ENCODE data around the gene WDR62. TPM values are rescaled to one million over a fixed set of nuclear protein-coding genes. Genes with fewer than 3 reads are reported as not detected.

Gene WDR62
- total RNA-seq, 1 experiment from 2014 or later = 32.9 TPM

DNA sequence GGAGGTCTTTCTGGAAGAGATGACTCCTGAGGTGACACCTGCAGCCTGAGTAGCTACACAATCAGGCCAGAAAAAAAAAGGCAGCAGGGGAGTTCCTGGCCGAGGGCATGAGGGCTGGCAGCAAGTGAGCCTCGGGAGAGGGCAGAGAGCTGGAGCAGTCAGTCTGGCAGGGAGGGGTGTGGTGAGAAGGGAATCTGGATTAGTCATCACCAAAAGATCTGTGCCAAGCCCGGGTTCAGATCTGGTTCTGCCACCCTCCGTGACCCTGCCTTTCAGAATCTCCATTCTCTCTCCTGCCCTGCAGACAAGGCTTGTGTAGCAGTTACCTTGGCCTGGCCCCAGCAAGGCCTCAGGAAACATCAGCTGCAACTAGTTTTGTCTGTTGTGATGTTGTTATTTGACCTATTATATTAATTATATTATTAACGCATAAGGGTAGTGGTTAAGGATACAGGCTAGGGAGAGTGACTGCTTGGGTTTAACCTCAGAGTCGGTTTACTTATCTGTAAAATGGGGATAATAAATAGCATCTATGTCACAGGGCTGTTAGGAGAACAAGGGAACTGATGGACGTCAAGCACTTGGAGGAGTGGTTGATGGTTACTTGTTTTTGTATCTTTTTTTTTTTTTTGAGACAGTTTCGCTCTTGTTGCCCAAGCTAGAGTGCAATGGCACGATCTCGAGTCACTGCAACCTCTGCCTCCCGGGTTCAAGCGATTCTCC lies 82.4 kb downstream of the WDR62 start:
- peaks cover 21% of the 10 kb centered on the region for H3K36me3 Mint-ChIP-seq (ENCODE audit: insufficient read depth, unreplicated experiment)
- H3K27ac Mint-ChIP-seq (ENCODE audit: unreplicated experiment) = peak overlapping the region; percentile 25
- H3K4me1 ChIP-seq = peaks cover 10% of the 10 kb centered on the region
- H3K9me3 ChIP-seq = no peaks in the 10 kb centered on the region; the same call in 1 of the 2 replicates
- BruUV-seq (replicated peaks) = no TSS peak
- 0 out of 2 replicates have a peak, but pooled peaks cover 1% of the 10 kb centered on the region for H3K36me3 ChIP-seq (ENCODE audit: control insufficient read depth, insufficient read depth, low read length)
- POLR2A ChIA-PET = no interaction called here
- H3K27me3 Mint-ChIP-seq (ENCODE audit: insufficient read depth, unreplicated experiment) = no peaks in the 10 kb centered on the region
- CTCF ChIA-PET = no interaction called here
- peaks cover 26% of the 10 kb centered on the region for H3K4me1 Mint-ChIP-seq (ENCODE audit: low read depth, unreplicated experiment)
- H3K27me3 ChIP-seq (replicated peaks; ENCODE audit: control insufficient read depth, insufficient read depth, low read length) = no peaks in the 10 kb centered on the region
- TF ChIP-seq, protein P1, sequence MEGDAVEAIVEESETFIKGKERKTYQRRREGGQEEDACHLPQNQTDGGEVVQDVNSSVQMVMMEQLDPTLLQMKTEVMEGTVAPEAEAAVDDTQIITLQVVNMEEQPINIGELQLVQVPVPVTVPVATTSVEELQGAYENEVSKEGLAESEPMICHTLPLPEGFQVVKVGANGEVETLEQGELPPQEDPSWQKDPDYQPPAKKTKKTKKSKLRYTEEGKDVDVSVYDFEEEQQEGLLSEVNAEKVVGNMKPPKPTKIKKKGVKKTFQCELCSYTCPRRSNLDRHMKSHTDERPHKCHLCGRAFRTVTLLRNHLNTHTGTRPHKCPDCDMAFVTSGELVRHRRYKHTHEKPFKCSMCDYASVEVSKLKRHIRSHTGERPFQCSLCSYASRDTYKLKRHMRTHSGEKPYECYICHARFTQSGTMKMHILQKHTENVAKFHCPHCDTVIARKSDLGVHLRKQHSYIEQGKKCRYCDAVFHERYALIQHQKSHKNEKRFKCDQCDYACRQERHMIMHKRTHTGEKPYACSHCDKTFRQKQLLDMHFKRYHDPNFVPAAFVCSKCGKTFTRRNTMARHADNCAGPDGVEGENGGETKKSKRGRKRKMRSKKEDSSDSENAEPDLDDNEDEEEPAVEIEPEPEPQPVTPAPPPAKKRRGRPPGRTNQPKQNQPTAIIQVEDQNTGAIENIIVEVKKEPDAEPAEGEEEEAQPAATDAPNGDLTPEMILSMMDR (IDR thresholded peaks at IDR 0.05; ENCODE audit: insufficient read depth in 1 of 2, low read depth in 1 of 2, low read length in 1 of 2, severe bottlenecking in 1 of 2, unreplicated experiment in 1 of 2) = no peak
- peaks cover 9% of the 10 kb centered on the region for H3K9me3 Mint-ChIP-seq (ENCODE audit: unreplicated experiment)
- no peak overlapping the region for H3K4me3 Mint-ChIP-seq (ENCODE audit: unreplicated experiment)
- intact Hi-C loops (cut with micrococcal nuclease; ENCODE audit: unreplicated experiment) = no loop called here
- no peak overlapping the region for H3K4me3 ChIP-seq (ENCODE audit: low read depth, low read length)
- DNase-seq = no peak

DNA sequence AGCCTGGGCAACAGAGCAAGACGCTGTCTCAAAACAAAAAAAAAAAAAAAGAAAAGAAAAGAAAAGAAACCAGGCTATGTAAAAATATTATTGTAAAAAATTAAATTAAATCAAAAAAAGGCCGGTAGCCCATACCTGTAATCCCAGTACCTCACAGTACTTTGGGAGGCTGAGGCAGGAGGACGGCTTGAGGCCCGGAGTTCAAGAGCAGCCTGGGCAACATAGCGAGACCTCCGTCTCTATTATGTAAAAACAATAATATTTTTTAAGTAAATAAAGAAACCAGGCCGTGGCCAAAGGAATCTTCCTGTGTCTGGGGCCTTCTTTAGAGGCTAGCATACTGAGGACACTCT lies 84.4 kb downstream of the WDR62 start:
- H3K36me3 ChIP-seq (ENCODE audit: control insufficient read depth, insufficient read depth, low read length) = 0 out of 2 replicates have a peak, but pooled peaks cover 1% of the 10 kb centered on the region
- no peaks in the 10 kb centered on the region for H3K27me3 ChIP-seq (replicated peaks; ENCODE audit: control insufficient read depth, insufficient read depth, low read length)
- intact Hi-C loops (cut with micrococcal nuclease; ENCODE audit: unreplicated experiment) = loop anchor here (1.0 to 2.0 kb wide), 4 partner anchors 11 to 76 kb away; partner anchors contain the start of genes POLR2I, TBCB and ZNF146
- Mint-ChIP-seq H3K4me1 (ENCODE audit: low read depth, unreplicated experiment) (peaks cover 21% of the 10 kb centered on the region), H3K36me3 (ENCODE audit: insufficient read depth, unreplicated experiment) (peaks cover 35% of the 10 kb centered on the region), H3K27ac (ENCODE audit: unreplicated experiment) (peak overlapping the region; percentile 91), H3K4me3 (ENCODE audit: unreplicated experiment) (peak overlapping the region; percentile 93), H3K9me3 (ENCODE audit: unreplicated experiment) (peaks cover 9% of the 10 kb centered on the region), H3K27me3 (ENCODE audit: insufficient read depth, unreplicated experiment) (no peaks in the 10 kb centered on the region)
- H3K9me3 ChIP-seq = no peaks in the 10 kb centered on the region; the same call in 1 of the 2 replicates
- TF ChIP-seq, protein P1 (IDR thresholded peaks at IDR 0.05; ENCODE audit: insufficient read depth in 1 of 2, low read depth in 1 of 2, low read length in 1 of 2, severe bottlenecking in 1 of 2, unreplicated experiment in 1 of 2) = no peak
- BruUV-seq (replicated peaks) = no TSS peak
- ChIA-PET CTCF (interaction anchor here (1.5 kb wide), 1 partner anchor 11 kb away, joined by 10 read pairs; no protein-coding TSS in a partner anchor), POLR2A (interaction anchor here (0.7 to 2.0 kb wide), 3 partner anchors 10 to 75 kb away, joined by 4 to 10 read pairs (median 5); partner anchors contain the start of genes ZNF146 and ZNF565)
- peak overlapping the region; percentile 70 for H3K4me3 ChIP-seq (ENCODE audit: low read depth, low read length)
- no peak for DNase-seq
- peaks cover 7% of the 10 kb centered on the region for H3K4me1 ChIP-seq

DNA sequence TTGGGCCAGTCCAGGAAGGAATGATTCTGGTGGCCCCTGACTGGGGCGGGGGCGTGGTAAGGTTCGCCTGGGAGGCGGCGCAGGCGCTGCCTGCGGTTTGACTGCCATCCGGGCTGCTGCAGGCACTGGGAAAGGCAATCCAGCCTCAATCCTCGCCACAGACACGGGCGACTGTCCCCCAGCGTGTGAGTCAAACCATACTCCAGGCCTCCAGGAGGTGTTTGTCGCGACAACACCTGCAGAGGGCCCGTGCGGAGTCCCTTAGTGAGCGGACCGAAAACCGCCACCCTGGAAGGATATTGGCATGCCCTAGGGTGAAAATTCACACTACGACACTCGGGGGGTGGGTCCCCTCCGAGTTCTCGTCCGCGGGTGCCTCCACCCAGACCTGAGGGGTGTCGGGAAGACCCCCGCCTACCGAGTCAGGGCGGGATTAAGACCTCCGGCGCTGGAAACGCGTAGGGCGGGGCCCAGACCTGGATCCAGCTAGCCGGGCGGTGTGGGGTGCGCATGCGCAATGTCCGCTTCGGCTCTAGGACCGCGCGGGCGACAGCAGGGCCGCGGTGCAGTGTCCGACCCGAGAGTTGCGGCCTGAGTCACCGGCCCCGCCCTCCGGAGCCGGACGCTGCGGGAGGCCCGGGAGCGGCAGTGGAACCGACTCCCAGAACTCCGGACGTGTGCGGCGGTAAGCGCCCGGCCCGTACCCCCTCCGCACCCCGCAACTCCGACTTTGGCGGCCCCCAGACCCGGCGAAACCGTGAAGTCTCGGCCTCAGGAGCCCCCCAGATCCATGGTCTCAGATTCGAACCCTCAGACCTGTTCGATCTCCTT lies 85.0 kb downstream of the WDR62 start, which contains the start of gene CAPNS1:
CAPNS1 (plus strand) TSS at position 594 of the 831 bp plus-strand sequence. CDS start 946 bp downstream, outside the sequence.
- Histone ChIP-seq H3K4me1 (peaks cover 7% of the 10 kb centered on the region), H3K27me3 (replicated peaks; ENCODE audit: control insufficient read depth, insufficient read depth, low read length) (no peaks in the 10 kb centered on the region), H3K4me3 (ENCODE audit: low read depth, low read length) (peak within 1 kb of the TSS; percentile 70), H3K9me3 (no peaks in the 10 kb centered on the region; the same call in 1 of the 2 replicates), H3K36me3 (ENCODE audit: control insufficient read depth, insufficient read depth, low read length) (0 out of 2 replicates have a peak, but pooled peaks cover 3% of the 10 kb centered on the region)
- intact Hi-C loops (cut with micrococcal nuclease; ENCODE audit: unreplicated experiment) = loop anchor here (1.0 to 2.0 kb wide), 4 partner anchors 11 to 76 kb away; partner anchors contain the start of genes POLR2I, TBCB and ZNF146
- DNase-seq = peak; percentile 97 to 99
- H3K4me3 Mint-ChIP-seq (ENCODE audit: unreplicated experiment) = peak within 1 kb of the TSS; percentile 93
- H3K27ac Mint-ChIP-seq (ENCODE audit: unreplicated experiment) = peak within 1 kb of the TSS; percentile 91
- H3K9me3 Mint-ChIP-seq (ENCODE audit: unreplicated experiment) = peaks cover 9% of the 10 kb centered on the region
- H3K4me1 Mint-ChIP-seq (ENCODE audit: low read depth, unreplicated experiment) = peaks cover 21% of the 10 kb centered on the region
- TF ChIP-seq, protein P1 (IDR thresholded peaks at IDR 0.05; ENCODE audit: insufficient read depth in 1 of 2, low read depth in 1 of 2, low read length in 1 of 2, severe bottlenecking in 1 of 2, unreplicated experiment in 1 of 2) = peak; percentile 33 to 46
- ChIA-PET POLR2A (interaction anchor here (0.6 to 2.0 kb wide), 5 partner anchors 10 to 172 kb away, joined by 4 to 12 read pairs (median 5); partner anchors contain the start of genes ZNF146 and ZNF565), CTCF (interaction anchor here (1.5 kb wide), 1 partner anchor 12 kb away, joined by 10 read pairs; no protein-coding TSS in a partner anchor)
- peaks cover 36% of the 10 kb centered on the region for H3K36me3 Mint-ChIP-seq (ENCODE audit: insufficient read depth, unreplicated experiment)
- no peaks in the 10 kb centered on the region for H3K27me3 Mint-ChIP-seq (ENCODE audit: insufficient read depth, unreplicated experiment)
- BruUV-seq (replicated peaks) = no TSS peak

Data from Caco-2 (cell line).